PC-3 (cell line): ENCODE measurements around the gene DHODH.

Experiments used
- EZH2phosphoT487 ChIP-seq: fragments of 300-600 bp; sonication (generic); IDR thresholded peaks from 2 replicates; pipeline ENCODE4 v1.6.1; 2018; ENCODE audit warnings: mild to moderate bottlenecking, antibody characterized with exemption, low read length, borderline replicate concordance
- TF ChIP-seq, protein P1 (sequence below): fragments of 300-600 bp; sonication (generic); conservative IDR thresholded peaks from 2 replicates; pipeline ENCODE4 v1.5.1; 2017; ENCODE audit warnings: antibody characterized with exemption, low read depth, mild to moderate bottlenecking, low read length

DNA sequence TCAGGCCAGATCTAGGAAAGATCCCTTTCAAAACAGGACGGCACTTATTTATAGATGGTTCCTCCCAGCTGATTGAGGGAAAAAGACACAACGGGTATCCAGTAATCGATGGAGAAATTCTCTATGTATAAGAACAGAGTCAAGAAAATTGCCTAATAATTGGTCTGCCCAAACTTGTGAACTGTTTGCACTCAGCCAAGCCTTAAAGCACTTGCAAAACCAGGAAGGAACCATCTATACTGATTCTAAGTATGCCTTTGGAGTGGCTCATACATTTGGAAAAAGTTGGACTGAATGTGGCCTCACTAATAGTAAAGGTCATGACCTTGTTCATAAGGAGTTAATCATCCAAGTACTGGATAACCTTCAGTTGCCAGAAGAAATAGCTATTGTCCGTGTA lies 60.4 kb downstream of the DHODH start:
- TF ChIP-seq, protein P1, sequence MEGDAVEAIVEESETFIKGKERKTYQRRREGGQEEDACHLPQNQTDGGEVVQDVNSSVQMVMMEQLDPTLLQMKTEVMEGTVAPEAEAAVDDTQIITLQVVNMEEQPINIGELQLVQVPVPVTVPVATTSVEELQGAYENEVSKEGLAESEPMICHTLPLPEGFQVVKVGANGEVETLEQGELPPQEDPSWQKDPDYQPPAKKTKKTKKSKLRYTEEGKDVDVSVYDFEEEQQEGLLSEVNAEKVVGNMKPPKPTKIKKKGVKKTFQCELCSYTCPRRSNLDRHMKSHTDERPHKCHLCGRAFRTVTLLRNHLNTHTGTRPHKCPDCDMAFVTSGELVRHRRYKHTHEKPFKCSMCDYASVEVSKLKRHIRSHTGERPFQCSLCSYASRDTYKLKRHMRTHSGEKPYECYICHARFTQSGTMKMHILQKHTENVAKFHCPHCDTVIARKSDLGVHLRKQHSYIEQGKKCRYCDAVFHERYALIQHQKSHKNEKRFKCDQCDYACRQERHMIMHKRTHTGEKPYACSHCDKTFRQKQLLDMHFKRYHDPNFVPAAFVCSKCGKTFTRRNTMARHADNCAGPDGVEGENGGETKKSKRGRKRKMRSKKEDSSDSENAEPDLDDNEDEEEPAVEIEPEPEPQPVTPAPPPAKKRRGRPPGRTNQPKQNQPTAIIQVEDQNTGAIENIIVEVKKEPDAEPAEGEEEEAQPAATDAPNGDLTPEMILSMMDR, result no peak
- TF ChIP-seq EZH2phosphoT487, result no peak
